Epithelial cell of proximal tubule (primary cell): Measurements from ENCODE around the gene MC1R. TPM values are rescaled to one million over a fixed set of nuclear protein-coding genes. Genes with fewer than 3 reads are reported as not detected.

Experiments
- DNase-seq: peaks from one replicate; pipeline ENCODE4 v3.0.0-alpha.2; 2011; ENCODE audit warnings: low read depth
- H3K4me3 ChIP-seq: 2 replicates; pipeline ENCODE4 v1.5.1; 2011; ENCODE audit warnings: low read depth, mild to moderate bottlenecking, low read length
- CTCF ChIP-seq: conservative IDR thresholded peaks from 2 replicates; pipeline ENCODE4 v1.5.1; 2012; ENCODE audit warnings: low read depth, mild to moderate bottlenecking, low read length
- total RNA-seq: library from RNA; depleted of rRNA; stranded (reverse); fragments of >200 nt; gene quantifications from 2 replicates; pipeline ENCODE4 v1.2.3, GENCODE V29; 2015

Gene MC1R
- total RNA-seq, 1 donor from 2014 or later, result 2.5 TPM

- DNase-seq, result no peak
- H3K4me3 ChIP-seq, result no peak overlapping the region
- no peak for TF ChIP-seq CTCF
These were observed 19.7 kb downstream of the MC1R start for GRCh38 chr16:89938175-89938885.

GRCh38 chr16:89944773-89945172 is 26.1 kb downstream of the MC1R start:
- no peak for TF ChIP-seq CTCF
- DNase-seq, result no peak
- H3K4me3 ChIP-seq, result no peak overlapping the region

- DNase-seq, result no peak
- TF ChIP-seq CTCF, result no peak
- H3K4me3 ChIP-seq, result no peak overlapping the region
These were observed 27.0 kb downstream of the MC1R start for GRCh38 chr16:89945654-89946053.

GRCh38 chr16:89946515-89946914 is 27.9 kb downstream of the MC1R start:
- H3K4me3 ChIP-seq, result no peak overlapping the region
- TF ChIP-seq CTCF, result no peak
- DNase-seq, result no peak

- TF ChIP-seq CTCF, result no peak
- peak overlapping the region; percentile 82 for H3K4me3 ChIP-seq
- no peak for DNase-seq
These were observed 30.6 kb downstream of the MC1R start for GRCh38 chr16:89949121-89949742.

- no peak for DNase-seq
- H3K4me3 ChIP-seq, result peak overlapping the region; percentile 82
- no peak for TF ChIP-seq CTCF
These were observed 31.1 kb downstream of the MC1R start for GRCh38 chr16:89949756-89950155.

- DNase-seq, result no peak
- no peak for TF ChIP-seq CTCF
- H3K4me3 ChIP-seq, result no peak overlapping the region
These were observed 32.8 kb downstream of the MC1R start for GRCh38 chr16:89951509-89951908.
